PC-9 (cell line): ENCODE data around the gene SYAP1.

ENCODE experiments used
- CTCF ChIP-seq: fragments of 200-600 bp; sonication (generic); conservative IDR thresholded peaks from 2 replicates; pipeline ENCODE4 v1.6.1; 2017; ENCODE audit warnings: mixed run types, antibody characterized with exemption, mild to moderate bottlenecking, moderate library complexity
- EZH2 ChIP-seq: fragments of 200-600 bp; sonication (generic); IDR thresholded peaks from 2 replicates; pipeline ENCODE4 v1.8.0; 2017; ENCODE audit warnings: antibody characterized with exemption, low read depth

- TF ChIP-seq CTCF, result no peak
- no peak for TF ChIP-seq EZH2
Measured at GRCh38 chrX:16783452-16783851, 64.0 kb downstream of the SYAP1 start.
